ENCODE results near the gene SUSD2.

GRCh38 chr22:24205438-24206195 lies 24.3 kb downstream of the SUSD2 start:
- TF ChIP-seq TCF12 (IDR thresholded peaks at IDR 0.05; ENCODE audit: low read depth, low read length): no peak
- TF ChIP-seq EP300 (IDR thresholded peaks at IDR 0.05; ENCODE audit: borderline replicate concordance in 1 of 2, low read depth in 2 of 2, low read length in 2 of 2): no peak
